T-helper 1 cell treated with Interleukin-12 subunit alpha and Interleukin-12 subunit beta and Interleukin-4 antibody, amounts not matched to agents 30 μg/mL and 1 μg/mL, for 36 hours (primary cell): Measurements from ENCODE around the gene PPT2.

Experiments used
- H3K27ac Mint-ChIP-seq: one replicate; pipeline ENCODE4 v1.8.0; 2021; ENCODE audit warnings: mild to moderate bottlenecking, mixed read lengths
- H3K27me3 Mint-ChIP-seq: one replicate; pipeline ENCODE4 v1.8.0; 2021; ENCODE audit warnings: low read depth, mixed read lengths
- H3K36me3 Mint-ChIP-seq: one replicate; pipeline ENCODE4 v1.8.0; 2021; ENCODE audit warnings: low read depth, mixed read lengths
- H3K4me1 Mint-ChIP-seq: one replicate; pipeline ENCODE4 v1.8.0; 2021; ENCODE audit warnings: low read depth, mixed read lengths
- H3K4me3 Mint-ChIP-seq: one replicate; pipeline ENCODE4 v1.8.0; 2021; ENCODE audit warnings: mild to moderate bottlenecking, moderate library complexity, mixed read lengths
- H3K9me3 Mint-ChIP-seq: one replicate; pipeline ENCODE4 v1.8.0; 2021; ENCODE audit warnings: mixed read lengths

Gene PPT2, protein sequence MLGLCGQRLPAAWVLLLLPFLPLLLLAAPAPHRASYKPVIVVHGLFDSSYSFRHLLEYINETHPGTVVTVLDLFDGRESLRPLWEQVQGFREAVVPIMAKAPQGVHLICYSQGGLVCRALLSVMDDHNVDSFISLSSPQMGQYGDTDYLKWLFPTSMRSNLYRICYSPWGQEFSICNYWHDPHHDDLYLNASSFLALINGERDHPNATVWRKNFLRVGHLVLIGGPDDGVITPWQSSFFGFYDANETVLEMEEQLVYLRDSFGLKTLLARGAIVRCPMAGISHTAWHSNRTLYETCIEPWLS

DNA sequence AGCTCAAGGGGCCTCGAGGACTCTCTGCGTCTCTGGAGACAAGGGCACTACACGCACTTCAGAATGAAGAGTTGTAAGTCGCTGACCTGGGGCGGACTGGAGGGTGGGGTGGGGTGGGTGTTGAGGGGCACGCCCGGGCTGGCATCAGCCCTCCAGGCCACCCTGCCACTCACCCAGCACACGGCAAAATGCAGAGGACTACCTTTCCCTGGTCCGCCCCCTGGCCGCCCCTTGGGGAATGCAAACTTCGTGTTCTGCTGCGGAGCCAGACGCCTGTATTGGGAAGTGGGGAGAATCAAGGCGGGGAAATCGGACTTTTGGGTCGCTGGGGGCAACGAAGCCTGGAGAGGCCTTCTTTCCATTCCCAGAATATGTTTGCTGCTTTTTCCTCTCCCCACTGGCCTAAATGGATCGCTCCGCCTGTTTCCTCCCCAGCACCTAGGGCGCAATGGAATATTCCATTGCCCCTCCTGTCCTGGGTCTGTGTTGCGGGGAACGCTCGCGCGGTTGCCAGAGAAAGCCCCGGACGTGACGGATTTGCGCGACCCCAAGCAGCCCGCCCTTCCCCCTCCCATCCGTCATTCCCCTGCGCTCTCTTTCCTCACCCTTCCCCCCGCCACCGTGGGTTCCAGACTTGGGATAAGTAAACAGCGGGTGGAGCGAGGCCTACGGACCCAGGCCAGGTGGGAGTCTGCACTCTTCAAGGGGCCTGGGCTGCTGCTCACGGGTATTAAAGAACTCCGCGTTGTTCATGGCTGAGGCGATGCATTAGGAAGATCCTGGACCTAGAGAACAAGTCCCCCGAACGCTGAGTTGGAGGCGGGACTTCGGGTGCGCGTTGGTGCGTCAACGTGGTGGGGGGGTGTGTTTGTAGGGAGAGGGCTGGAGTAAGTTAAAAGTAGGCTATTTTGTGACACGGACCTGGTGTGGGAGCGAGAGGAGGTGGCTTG is at the start of gene PPT2:
PPT2 (plus strand) TSS at position 578 of the 950 bp plus-strand sequence. CDS start 454 bp downstream, outside the sequence.
- Mint-ChIP-seq H3K4me3 (peak within 1 kb of the TSS; percentile 97), H3K4me1 (peaks cover 23% of the 10 kb centered on the region), H3K9me3 (no peaks in the 10 kb centered on the region), H3K36me3 (peaks cover 18% of the 10 kb centered on the region), H3K27me3 (peaks cover 31% of the 10 kb centered on the region), H3K27ac (peak within 1 kb of the TSS; percentile 87)

DNA sequence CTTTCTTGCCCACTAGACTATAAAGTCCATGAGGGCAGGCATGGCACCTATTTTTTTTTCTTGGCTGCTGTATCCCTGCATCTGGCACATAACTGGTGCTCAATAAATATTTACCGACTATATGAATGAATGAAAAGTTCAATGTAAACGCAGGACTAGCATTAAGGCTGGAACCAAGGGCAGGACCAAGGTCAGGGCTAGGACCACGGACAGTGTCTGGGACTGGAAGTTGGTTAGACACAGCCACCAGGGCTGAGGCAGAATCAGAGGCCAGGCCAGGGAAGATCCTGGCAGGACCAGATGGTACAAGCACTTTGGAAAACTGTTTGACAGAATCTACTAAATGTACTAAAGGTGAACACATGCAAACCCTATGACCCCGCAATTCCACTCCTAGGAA is 48.5 kb upstream of the PPT2 start:
- H3K9me3 Mint-ChIP-seq = no peaks in the 10 kb centered on the region
- H3K4me1 Mint-ChIP-seq = peaks cover 3% of the 10 kb centered on the region
- H3K27me3 Mint-ChIP-seq = peaks cover 27% of the 10 kb centered on the region
- H3K4me3 Mint-ChIP-seq = no peak overlapping the region
- peaks cover 3% of the 10 kb centered on the region for H3K36me3 Mint-ChIP-seq
- H3K27ac Mint-ChIP-seq = no peak overlapping the region

DNA sequence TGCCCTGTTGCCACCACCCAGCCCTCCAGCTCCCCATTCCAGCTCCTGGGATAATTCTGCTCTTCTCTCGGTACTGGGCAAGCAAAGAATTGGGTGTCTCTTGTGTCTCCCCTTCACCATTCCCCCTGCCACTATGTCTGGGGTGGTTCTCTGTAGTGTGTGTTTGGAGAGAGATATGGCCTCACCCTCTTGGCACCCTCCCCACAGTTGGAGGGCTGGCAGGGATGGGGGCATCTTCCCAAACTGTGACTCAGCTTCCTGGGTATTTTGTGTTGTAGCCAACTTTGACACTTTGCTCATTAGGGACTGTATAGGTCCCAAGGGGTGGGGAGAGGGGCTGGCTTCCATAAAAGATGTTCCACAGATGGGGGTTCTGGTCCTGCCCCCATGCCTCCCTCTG is 46.5 kb upstream of the PPT2 start:
- no peaks in the 10 kb centered on the region for H3K9me3 Mint-ChIP-seq
- H3K27me3 Mint-ChIP-seq = peaks cover 27% of the 10 kb centered on the region
- H3K4me1 Mint-ChIP-seq = peaks cover 3% of the 10 kb centered on the region
- H3K4me3 Mint-ChIP-seq = no peak overlapping the region
- no peak overlapping the region for H3K27ac Mint-ChIP-seq
- peaks cover 11% of the 10 kb centered on the region for H3K36me3 Mint-ChIP-seq

DNA sequence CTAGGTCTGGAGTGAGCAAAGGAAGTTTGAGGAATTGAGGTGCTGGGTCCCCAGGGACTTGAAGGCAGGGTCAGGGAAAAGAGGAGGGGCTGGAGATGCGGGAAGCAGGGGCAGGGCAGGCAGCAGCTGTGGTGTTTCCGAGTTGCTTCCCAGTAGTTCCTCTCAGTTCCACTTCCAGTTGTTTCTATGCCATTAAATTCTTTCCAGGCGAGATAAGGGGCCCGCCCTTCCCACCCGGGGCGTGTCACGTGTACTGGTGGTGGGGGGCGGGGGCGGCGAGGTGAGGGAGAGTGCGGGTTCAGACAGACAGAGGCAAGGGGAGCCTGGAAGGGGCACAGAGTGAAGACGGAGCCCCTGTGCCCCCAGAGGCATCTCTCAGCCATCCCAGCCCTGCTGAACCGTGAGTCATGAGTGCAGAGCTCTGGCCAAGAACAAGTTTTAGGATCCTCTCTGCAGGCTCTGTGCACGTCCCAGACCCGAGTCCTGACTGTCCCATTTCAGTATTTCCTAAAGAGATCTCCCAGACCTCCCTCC is 45.8 kb upstream of the PPT2 start:
- Mint-ChIP-seq H3K27me3 (peaks cover 27% of the 10 kb centered on the region), H3K9me3 (no peaks in the 10 kb centered on the region), H3K36me3 (peaks cover 16% of the 10 kb centered on the region), H3K27ac (no peak overlapping the region), H3K4me1 (peaks cover 3% of the 10 kb centered on the region), H3K4me3 (no peak overlapping the region)

DNA sequence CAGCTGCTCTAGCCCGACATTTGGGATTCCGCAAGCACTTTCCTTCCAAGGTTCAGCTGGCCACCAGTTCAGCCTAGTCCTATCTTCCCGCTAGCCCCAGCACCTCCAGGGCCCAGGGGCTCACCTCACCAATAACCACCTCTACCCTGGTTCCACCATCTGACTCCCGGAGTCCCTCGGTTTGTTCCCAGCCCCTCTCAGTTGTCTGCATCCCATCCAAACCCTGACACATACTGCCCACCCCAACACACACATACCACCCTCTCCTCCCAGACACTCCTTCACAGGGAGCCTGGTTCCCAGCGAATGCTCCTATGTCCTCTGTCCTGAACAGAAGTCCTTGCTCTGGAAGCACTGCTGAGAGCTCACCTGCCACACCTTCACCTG is 45.2 kb upstream of the PPT2 start:
- Mint-ChIP-seq H3K36me3 (peaks cover 18% of the 10 kb centered on the region), H3K27ac (no peak overlapping the region), H3K27me3 (peaks cover 23% of the 10 kb centered on the region), H3K4me1 (peaks cover 3% of the 10 kb centered on the region), H3K9me3 (no peaks in the 10 kb centered on the region), H3K4me3 (no peak overlapping the region)

DNA sequence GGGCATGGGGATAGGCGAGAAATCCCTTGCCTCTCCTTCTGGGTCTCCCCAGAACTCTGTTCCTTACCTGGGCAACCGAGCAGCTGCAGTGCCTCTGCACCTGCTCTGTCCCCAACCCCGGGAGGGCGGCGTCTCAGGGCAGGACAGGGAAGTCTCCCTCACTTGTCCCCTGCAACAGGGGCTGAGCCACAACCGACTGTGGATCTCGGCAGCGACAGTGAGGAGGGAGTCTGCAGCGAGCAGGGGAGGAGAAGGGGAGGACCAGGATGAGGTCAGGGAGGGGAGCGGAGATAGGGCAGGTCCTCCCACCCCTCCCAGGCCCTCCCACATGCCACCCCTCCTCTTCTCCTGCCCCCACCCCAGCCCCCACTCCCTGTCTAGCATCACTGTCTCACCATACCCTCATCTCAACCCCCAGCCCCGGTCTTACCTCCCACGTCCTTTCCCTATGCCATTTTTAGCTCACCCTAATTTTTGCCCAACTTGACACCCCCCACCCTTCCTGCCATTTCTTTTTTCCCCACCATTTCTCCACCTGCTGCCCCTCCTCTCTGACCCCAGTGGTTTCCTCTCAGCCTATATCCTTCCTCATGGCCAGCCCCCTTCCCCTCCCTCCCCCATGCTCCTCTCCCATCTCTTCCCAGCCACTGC is 44.7 kb upstream of the PPT2 start, which contains the start of gene TNXB:
TNXB (minus strand) TSS at position 225 of the 651 bp plus-strand sequence. CDS start 11,140 bp downstream, outside the sequence.
- Mint-ChIP-seq H3K4me3 (no peak within 1 kb of the TSS), H3K27ac (peak within 1 kb of the TSS; percentile 50)

DNA sequence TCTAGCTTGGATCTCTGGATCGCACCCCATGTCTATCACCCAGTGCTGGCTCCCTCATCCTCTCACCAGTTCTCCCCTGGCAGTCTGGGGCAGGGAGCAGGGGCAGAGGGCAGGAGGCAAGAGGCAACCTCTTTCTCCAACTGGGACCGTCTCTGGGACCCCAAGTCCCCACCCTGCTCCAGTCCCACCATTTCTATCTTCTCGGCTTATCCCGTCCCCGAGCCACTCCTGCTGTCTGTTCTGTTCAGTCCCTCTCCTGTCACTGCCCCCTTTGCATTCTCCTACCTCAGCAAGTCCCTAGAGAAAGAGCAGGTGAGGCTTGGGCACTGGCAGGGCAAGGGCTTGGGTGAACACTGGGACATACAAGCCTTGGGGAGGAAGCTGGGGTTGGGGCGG is 44.2 kb upstream of the PPT2 start:
- Mint-ChIP-seq H3K4me1 (peaks cover 4% of the 10 kb centered on the region), H3K4me3 (no peak overlapping the region), H3K9me3 (no peaks in the 10 kb centered on the region), H3K27me3 (peaks cover 23% of the 10 kb centered on the region), H3K27ac (peak overlapping the region; percentile 50), H3K36me3 (peaks cover 20% of the 10 kb centered on the region)

More for the DNA sequence above, 44.7 kb upstream of the PPT2 start, which contains the start of gene TNXB:
- Mint-ChIP-seq H3K36me3 (peaks cover 18% of the 10 kb centered on the region), H3K9me3 (no peaks in the 10 kb centered on the region), H3K4me1 (peaks cover 3% of the 10 kb centered on the region), H3K27me3 (peaks cover 23% of the 10 kb centered on the region)

DNA sequence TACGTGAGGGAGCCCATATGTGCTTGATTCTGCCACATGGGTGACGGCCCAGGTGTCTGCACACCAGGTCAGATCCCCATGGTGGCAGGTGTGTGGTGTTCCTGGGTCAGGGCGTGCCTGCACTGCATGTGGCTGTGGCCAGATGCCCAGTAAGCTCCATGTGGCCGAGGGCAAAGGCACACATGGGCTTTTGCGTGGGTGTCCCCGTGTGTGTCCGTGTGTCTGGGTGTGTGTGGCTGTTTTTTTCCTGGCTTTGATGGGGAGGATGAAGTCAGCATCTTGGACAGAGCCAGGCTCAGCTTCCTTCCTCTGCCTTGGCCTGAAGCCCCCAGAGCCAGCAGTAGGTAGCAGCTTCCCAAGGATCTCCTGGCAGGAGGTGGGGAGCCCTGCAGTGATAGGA is 43.3 kb upstream of the PPT2 start:
- Mint-ChIP-seq H3K27me3 (peaks cover 18% of the 10 kb centered on the region), H3K36me3 (peaks cover 22% of the 10 kb centered on the region), H3K27ac (no peak overlapping the region), H3K4me3 (no peak overlapping the region), H3K9me3 (no peaks in the 10 kb centered on the region), H3K4me1 (peaks cover 5% of the 10 kb centered on the region)

DNA sequence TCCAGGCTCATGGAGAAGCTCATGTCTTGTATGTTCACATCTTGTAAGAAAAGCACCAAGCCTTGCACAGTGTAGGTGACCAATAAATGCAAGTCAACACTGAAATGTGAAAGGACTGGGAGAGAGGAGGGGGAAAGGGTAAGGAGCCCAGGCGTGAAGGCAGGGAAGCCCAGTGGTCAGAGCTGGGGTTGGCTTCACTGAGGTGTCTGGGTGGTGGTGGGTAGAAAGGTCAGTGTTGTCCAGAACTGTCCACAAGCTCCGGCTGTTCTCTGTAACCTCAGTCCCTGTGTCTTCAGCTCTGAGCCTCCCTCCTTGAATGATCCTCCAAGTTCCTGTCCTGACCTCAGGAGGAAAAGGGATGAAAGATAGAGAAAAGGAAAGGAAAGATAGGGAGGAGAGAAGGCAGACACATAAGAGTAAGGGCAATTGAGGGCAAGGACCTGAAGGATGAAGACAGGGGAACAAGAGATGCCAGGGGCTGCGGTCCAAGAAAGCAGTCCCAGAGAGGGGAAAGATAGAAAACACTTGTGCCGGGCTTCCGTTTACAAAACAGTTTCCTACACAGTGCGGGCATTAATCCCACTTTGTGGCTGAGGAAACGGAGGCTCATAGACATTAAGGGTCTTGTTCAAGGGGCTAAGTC is 42.4 kb upstream of the PPT2 start:
- H3K27ac Mint-ChIP-seq = no peak overlapping the region
- no peak overlapping the region for H3K4me3 Mint-ChIP-seq
- peaks cover 18% of the 10 kb centered on the region for H3K27me3 Mint-ChIP-seq
- H3K9me3 Mint-ChIP-seq = no peaks in the 10 kb centered on the region
- H3K36me3 Mint-ChIP-seq = peaks cover 29% of the 10 kb centered on the region
- H3K4me1 Mint-ChIP-seq = peaks cover 5% of the 10 kb centered on the region

DNA sequence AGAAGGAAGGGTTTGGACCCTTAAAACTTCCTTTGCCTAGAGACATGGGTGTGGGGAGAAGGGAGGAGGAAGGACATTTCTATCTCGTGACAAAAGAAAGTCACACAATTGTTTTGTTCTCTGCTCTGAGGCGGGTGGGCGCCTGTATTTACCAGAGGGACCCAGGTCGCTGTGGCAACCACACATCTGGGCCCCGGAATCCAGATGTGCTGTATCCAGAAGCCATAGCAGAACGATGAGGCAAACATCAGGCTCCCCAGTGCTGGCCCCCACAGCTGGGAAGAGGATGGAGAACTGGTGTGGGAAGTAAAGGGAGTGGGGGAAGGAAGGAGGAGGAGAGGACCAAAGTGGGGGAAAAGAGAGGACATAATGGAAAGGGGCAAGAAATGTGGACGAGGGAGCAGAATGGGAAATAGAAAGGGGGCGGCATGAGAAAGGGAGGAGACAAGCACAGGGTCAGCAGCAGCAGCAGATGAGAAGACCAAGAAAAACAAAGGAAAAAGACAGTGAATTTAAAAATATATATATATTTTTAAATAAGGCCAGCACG is 41.4 kb upstream of the PPT2 start:
- Mint-ChIP-seq H3K4me1 (peaks cover 5% of the 10 kb centered on the region), H3K36me3 (peaks cover 31% of the 10 kb centered on the region)

DNA sequence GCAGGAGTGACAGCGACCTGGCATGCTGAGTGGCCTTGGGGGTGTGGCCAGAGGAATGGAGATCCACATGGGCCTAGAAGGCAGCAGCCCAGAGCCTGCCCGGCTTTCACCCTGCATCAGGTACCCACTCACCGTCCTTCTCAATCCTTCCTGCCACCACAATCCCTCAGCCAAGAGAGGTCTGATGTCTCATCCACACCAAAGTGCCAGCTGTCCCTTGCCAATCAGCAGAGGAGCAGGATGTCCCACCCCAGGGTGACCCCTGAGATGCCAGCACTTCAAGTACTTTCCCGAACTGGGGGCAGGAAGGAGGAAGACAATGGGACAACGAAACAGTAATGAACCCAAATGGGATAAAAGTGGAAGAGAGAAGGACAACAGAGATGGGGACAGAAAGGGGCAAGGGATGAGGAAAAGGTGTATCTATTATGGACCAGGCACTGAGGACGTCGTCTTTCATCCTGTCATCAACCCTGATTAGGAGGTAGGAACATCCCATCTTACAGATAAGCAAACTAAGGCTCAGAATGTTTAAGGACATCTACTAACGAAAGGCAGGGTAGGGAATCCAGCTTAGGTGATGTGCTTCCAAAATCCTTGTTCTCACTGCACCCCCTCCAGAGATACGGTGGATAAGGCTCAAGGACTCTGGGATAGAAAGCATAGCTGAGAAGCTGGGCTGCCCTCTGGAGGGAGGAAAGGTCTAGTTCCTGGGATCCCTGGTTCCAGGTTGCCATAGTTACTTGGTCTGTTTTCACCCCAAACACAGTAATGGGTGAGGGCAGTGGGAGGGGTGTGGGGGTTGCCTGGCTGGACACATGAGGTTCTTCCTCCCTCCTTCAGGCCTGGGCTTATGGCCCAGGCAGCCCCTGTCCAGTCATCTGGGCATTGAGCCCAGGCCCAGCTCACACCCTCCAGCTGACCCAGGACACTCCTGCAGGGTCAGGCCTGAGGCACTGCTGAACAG is 40.3 kb upstream of the PPT2 start:
- Mint-ChIP-seq H3K4me1 (peaks cover 2% of the 10 kb centered on the region), H3K27me3 (peaks cover 5% of the 10 kb centered on the region), H3K27ac (no peak overlapping the region), H3K4me3 (no peak overlapping the region), H3K9me3 (no peaks in the 10 kb centered on the region), H3K36me3 (peaks cover 31% of the 10 kb centered on the region)

More for the DNA sequence above, 41.4 kb upstream of the PPT2 start:
- H3K27ac Mint-ChIP-seq = no peak overlapping the region
- H3K4me3 Mint-ChIP-seq = no peak overlapping the region
- H3K27me3 Mint-ChIP-seq = peaks cover 15% of the 10 kb centered on the region
- H3K9me3 Mint-ChIP-seq = no peaks in the 10 kb centered on the region

DNA sequence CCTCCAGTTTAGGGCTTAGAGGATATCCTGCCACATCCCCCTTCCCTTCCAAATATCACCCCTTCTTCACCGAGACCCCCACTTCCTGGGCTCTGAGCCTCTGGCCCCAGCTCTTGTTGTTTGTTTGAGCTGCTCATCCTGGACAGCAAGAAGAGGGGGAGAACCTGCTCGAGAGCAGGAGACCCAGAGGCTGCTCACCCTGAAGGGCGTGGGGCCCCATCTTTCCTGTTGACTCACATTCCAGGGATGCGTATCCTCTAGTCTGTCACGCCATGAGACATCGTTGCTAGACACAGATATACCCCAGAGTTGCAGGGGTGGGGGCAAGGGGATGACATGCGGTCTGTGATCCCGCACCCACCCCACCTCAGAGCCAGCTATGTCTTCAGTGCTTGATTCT is 39.1 kb upstream of the PPT2 start:
- Mint-ChIP-seq H3K36me3 (peaks cover 35% of the 10 kb centered on the region), H3K4me1 (peaks cover 10% of the 10 kb centered on the region), H3K4me3 (no peak overlapping the region), H3K9me3 (no peaks in the 10 kb centered on the region), H3K27ac (no peak overlapping the region), H3K27me3 (no peaks in the 10 kb centered on the region)

DNA sequence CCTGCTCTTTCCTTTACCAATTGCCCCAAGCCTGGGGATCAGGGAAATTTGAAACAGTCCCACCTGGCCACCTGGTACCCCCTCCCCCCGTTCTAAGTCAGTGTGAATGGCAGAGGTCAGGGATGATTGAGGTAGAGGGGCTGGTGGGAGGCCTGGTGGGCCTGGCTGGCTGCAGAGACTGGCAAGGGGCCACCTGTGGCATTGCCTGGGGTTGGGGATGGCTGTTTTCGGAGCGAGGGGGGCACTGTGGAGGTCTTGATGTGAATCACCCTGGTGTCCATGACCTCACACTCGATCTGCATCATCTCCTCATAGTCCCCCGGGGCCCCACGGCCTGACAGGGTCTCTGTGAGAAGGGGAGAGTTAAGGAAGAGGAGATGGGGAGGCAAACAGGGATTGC is 38.3 kb upstream of the PPT2 start:
- H3K27me3 Mint-ChIP-seq = no peaks in the 10 kb centered on the region
- no peaks in the 10 kb centered on the region for H3K9me3 Mint-ChIP-seq
- H3K27ac Mint-ChIP-seq = no peak overlapping the region
- no peak overlapping the region for H3K4me3 Mint-ChIP-seq
- peaks cover 34% of the 10 kb centered on the region for H3K36me3 Mint-ChIP-seq
- peaks cover 10% of the 10 kb centered on the region for H3K4me1 Mint-ChIP-seq
